Measurements from ENCODE around the gene PRIM2. TPM values are rescaled to one million over a fixed set of nuclear protein-coding genes. Genes with fewer than 3 reads are reported as not detected.
"Not testable (repeated sequence)": the region's sequence is repeated elsewhere in the genome, so short reads cannot be mapped to it uniquely, and the experiment has no call there.

PRIM2 gene
- total and polyA plus RNA-seq, 8 donors: 1.6 to 7.2 (median 3.3) TPM

- Histone ChIP-seq H3K9me3 (no peaks in the 10 kb centered on the region), H3K27ac (no peak overlapping the region), H3K36me3 (no peaks in the 10 kb centered on the region), H3K27me3 (no peaks in the 10 kb centered on the region), H3K4me1 (no peaks in the 10 kb centered on the region), H3K4me3 (no peak overlapping the region)
- TF ChIP-seq CTCF (IDR thresholded peaks at IDR 0.05): no peak
- no peak for FAIRE-seq
- DNase-seq: no peak
- intact Hi-C loops (cut with DNase I): no loop called here
- WGBS, 2 donors: 66 to 87% methylated on average over 2 of the region's 2 CpGs
- no peak for ATAC-seq
Measured at GRCh38 chr6:57278570-57278969, 38.9 kb upstream of the PRIM2 start.

- WGBS, 2 donors: 55 to 82% methylated on average over 2 of the region's 2 CpGs
- DNase-seq: no peak
- H3K4me3 ChIP-seq: no peak overlapping the region
- TF ChIP-seq CTCF (IDR thresholded peaks at IDR 0.05): no peak
- FAIRE-seq: no peak
- H3K36me3 ChIP-seq: no peaks in the 10 kb centered on the region
- intact Hi-C loops (cut with DNase I): no loop called here
- no peaks in the 10 kb centered on the region for H3K4me1 ChIP-seq
- H3K27ac ChIP-seq: no peak overlapping the region
- no peaks in the 10 kb centered on the region for H3K9me3 ChIP-seq
- no peak for ATAC-seq
- no peaks in the 10 kb centered on the region for H3K27me3 ChIP-seq
Measured at GRCh38 chr6:57279013-57279412, 38.4 kb upstream of the PRIM2 start.

- Histone ChIP-seq H3K27ac (no peak overlapping the region), H3K9me3 (no peaks in the 10 kb centered on the region), H3K4me3 (no peak overlapping the region), H3K4me1 (no peaks in the 10 kb centered on the region), H3K36me3 (no peaks in the 10 kb centered on the region), H3K27me3 (peaks cover 0 to 3% (median 0%) of the 10 kb centered on the region in 4 donors)
- FAIRE-seq (no peak), ATAC-seq (no peak), DNase-seq (no peak)
- no peak for TF ChIP-seq CTCF (IDR thresholded peaks at IDR 0.05)
- intact Hi-C loops (cut with DNase I): no loop called here
Measured at GRCh38 chr6:57283106-57283505, 34.3 kb upstream of the PRIM2 start.

- FAIRE-seq (peak; percentile 49), DNase-seq (no peak), ATAC-seq (no peak)
- no peaks in the 10 kb centered on the region for H3K36me3 ChIP-seq
- no peak overlapping the region for H3K4me3 ChIP-seq
- no peak for TF ChIP-seq CTCF (IDR thresholded peaks at IDR 0.05)
- 49 to 53% methylated on average over 2 of the region's 2 CpGs for WGBS, 2 donors
- H3K27me3 ChIP-seq: peaks cover 0 to 3% (median 0%) of the 10 kb centered on the region in 4 donors
- H3K9me3 ChIP-seq: no peaks in the 10 kb centered on the region
- no peaks in the 10 kb centered on the region for H3K4me1 ChIP-seq
- no peak overlapping the region for H3K27ac ChIP-seq
- intact Hi-C loops (cut with DNase I): no loop called here
Measured at GRCh38 chr6:57283911-57284455, 33.4 kb upstream of the PRIM2 start.

- H3K36me3 ChIP-seq; H3K4me1 ChIP-seq; ATAC-seq; FAIRE-seq; intact Hi-C loops (cut with DNase I); H3K9me3 ChIP-seq; H3K27ac ChIP-seq; DNase-seq; H3K27me3 ChIP-seq; H3K4me3 ChIP-seq: not testable (repeated sequence)
- 47 to 60% methylated on average over 12 of the region's 12 CpGs for WGBS, 2 donors
Measured at GRCh38 chr6:57288136-57288535, 29.3 kb upstream of the PRIM2 start.

- H3K4me1 ChIP-seq; H3K27ac ChIP-seq; DNase-seq; H3K27me3 ChIP-seq; H3K4me3 ChIP-seq; ATAC-seq; intact Hi-C loops (cut with DNase I); FAIRE-seq; H3K36me3 ChIP-seq; H3K9me3 ChIP-seq: not testable (repeated sequence)
- 60 to 77% methylated on average over 1 of the region's 1 CpG for whole genome bisulfite sequencing, 2 donors
Measured at GRCh38 chr6:57293472-57293871, 24.0 kb upstream of the PRIM2 start.

All from pancreas (tissue), 10 donors.